ACHN (cell line): Measurements from ENCODE around the gene SLC9C1.

Source experiments
- DNase-seq: peaks from one replicate; pipeline ENCODE4 v3.0.0-alpha.2; 2015
- in situ Hi-C: cut with HindIII; loops from 2 replicates; pipeline ENCODE4 v1.10.0; 2017; ENCODE audit warnings: low sequenced_read_pairs, low pct_ligation_motif_present, low pct_unique_long_range_greater_than_20kb

The SLC9C1 gene

DNA sequence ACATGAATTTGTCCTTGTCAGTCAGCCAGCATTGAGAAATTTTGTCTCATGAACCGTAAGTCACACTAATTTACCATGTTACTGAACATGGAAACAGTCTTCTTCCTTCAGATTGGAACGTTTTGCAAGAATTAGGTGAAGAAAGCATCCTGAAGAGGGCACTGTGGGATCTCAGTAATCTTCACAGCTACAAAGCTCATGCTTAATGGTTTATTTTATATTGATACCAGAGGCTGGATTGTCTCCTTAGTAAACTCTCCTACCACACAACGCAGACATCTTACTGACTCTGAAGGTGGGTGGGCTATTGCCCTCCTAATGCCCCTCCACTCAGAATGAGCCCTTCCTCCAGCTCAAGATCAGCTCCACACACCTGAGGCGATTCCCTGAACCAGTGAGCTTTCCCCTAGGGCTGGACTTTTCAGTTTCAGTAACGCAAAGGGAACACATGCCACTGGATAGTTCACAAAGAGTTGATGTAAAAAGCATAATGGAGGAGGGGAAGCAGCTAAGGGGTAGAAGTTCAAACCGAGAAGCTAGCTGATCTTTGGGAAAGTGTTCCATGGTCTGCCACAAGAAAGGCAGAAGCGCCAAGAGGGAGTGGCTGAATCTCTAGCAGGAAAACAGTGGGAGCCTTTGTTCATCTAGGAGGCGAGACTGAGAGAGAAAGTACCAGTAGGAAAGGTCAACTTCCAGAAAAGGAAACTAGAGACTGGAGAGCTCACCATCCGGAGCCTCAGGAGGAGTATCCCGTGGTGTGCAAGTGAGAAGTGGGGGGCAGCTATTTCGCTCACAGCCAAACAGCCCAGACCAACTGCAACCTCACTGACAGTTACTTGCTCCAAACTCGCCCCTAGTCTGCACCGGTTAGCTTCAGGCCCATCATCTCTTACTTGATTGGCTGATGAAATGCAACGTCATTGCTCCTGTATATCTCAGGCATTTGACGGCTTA is at the start of gene SLC9C1:
Gene SLC9C1, minus strand, starts transcription at position 849 of the 954 bp plus-strand sequence. CDS start 7,425 bp downstream, outside the sequence.
- in situ Hi-C loops: no loop called here

DNA sequence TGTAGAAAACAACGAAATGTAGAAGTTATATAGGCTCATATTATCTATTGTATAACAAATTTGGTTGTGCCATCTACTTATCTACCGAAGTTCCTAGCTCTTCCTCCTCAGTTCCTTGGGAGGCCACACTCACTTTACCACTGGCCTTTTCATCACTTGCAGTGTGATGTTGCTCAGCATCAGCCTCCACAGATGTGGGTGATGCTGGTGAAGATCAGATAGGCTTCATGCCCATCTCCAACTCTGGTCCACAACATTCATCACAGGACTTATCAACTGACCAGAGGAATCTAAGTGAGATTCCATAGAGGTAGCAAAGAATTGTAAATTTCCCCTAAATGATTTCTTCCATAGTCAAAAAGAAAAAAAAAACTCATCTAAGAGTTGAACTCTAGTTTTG is 47.4 kb upstream of the SLC9C1 start:
- in situ Hi-C loops: no loop called here
- no peak for DNase-seq

More for the DNA sequence above, at the start of gene SLC9C1:
- DNase-seq: peak; percentile 71

GRCh38 chr3:112339609-112340008 is 45.6 kb upstream of the SLC9C1 start:
- in situ Hi-C loops: no loop called here
- DNase-seq: no peak

GRCh38 chr3:112339134-112339533 is 45.1 kb upstream of the SLC9C1 start:
- in situ Hi-C loops: no loop called here
- no peak for DNase-seq

DNA sequence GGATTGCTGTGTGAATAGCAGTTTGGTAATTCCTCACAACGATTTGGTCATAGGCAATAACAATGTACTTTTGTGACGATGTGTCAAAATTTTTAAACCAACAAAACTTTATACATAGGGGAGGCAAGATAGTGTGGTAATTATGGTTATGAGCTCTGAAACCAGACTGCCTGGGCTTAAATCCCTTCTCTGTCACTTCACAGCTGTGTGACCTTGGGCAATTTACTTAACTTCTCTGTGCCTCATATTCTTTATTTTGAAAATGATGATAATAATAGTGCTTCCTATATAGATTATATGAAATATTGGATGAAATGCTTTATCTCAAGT is 44.7 kb upstream of the SLC9C1 start:
- no peak for DNase-seq
- in situ Hi-C loops: no loop called here

GRCh38 chr3:112338021-112338726 is 44.2 kb upstream of the SLC9C1 start:
- DNase-seq: no peak
- in situ Hi-C loops: no loop called here

DNA sequence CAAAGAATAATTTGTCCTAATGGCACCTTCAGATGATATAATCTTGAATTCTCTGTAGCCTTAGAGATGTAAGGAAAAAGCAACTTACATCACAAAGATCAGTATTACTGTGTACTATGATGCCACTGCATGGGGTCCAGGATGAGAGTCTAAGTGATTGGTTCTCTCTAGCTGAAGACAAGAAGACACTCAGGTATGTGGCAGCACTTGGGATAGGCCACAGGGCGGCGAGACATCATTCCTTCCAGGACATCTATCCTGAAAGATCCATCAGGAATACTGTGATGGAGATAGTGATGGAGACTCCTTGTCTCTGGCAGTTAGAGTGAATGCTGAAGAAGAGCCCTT is 41.4 kb upstream of the SLC9C1 start:
- in situ Hi-C loops: no loop called here
- no peak for DNase-seq

DNA sequence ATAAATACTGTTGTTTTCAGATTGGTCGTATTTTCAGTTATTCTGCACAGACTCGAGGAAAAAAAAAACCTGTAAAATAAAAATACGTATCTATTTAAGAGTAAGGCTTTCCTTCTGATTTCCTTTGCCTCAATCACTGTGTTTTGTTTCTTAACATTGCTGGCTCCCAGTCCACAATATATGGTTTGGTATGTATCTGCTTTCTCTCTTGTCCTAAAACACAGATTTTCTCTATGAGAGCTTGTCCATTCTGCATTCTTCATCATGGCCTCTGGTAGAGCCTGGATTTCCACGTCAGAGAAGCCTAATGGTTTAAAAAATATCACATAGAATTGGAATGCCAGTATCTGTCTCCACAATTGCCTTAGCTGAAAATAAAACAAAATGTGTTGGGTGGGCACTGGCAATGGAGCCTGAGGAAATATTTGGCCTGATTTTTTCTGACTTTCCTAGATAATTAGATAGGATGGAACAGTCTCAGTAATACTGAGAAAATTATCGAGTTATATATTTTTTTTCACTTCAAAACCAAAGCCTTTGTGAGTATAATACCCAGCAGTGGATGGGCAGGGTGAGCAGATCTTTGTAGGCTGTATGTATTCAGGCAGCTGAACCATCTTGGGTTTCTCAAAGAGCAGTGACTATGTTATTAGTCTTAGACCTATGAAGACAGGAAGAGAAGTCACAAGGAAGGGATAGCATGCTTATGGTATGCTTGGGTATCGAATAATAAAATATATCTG is 40.8 kb upstream of the SLC9C1 start:
- in situ Hi-C loops: no loop called here
- no peak for DNase-seq

GRCh38 chr3:112333381-112334317 is 39.6 kb upstream of the SLC9C1 start:
- no peak for DNase-seq
- in situ Hi-C loops: no loop called here

DNA sequence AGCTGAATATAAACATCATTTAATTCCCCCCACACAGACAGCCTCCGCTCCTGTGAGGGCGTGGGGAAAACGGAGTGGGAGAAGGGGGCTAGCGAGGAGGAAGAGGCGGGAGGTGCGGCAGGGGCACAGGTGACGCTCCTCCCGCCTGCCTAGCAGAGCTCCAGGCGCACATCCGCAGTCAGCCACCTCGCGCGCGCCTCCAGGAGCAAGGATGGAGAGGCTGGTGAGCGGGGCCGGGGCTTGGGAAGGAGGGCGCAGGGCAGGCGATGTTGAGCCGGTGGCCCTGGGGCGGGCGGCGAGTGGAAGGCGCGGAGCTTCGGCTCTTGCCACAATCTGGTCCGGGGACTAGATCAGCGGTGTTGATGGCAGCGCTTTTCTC is 39.0 kb upstream of the SLC9C1 start, which contains the start of gene CD200:
Gene CD200, plus strand, starts transcription at position 155 of the 379 bp plus-strand sequence. Its CDS starts 57 bp downstream, at position 212.
- DNase-seq: peak; percentile 7
- in situ Hi-C loops: no loop called here

DNA sequence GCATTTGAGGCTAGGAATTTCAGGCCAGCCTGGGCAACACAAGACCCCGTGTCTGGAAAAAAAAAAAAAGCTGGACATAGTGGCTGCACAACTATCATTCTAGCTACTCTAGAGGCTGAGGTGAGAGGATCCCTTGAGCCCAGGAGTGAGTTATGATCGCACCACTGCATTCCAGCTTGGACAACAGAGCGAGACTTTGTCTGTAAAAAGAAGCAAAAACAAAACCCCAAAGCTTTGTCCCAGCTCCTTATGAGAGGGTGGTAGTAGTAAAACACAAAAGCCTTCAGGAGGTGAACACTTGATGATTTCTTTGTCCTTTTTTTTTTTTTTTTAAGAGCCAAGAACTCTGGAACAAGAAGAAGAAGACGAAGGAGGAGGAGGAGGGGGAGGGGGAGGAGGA is 37.8 kb upstream of the SLC9C1 start:
- in situ Hi-C loops: no loop called here
- DNase-seq: no peak

- peak; percentile 62 for DNase-seq
- in situ Hi-C loops: no loop called here
These were observed 33.4 kb upstream of the SLC9C1 start for GRCh38 chr3:112327371-112327951.

DNA sequence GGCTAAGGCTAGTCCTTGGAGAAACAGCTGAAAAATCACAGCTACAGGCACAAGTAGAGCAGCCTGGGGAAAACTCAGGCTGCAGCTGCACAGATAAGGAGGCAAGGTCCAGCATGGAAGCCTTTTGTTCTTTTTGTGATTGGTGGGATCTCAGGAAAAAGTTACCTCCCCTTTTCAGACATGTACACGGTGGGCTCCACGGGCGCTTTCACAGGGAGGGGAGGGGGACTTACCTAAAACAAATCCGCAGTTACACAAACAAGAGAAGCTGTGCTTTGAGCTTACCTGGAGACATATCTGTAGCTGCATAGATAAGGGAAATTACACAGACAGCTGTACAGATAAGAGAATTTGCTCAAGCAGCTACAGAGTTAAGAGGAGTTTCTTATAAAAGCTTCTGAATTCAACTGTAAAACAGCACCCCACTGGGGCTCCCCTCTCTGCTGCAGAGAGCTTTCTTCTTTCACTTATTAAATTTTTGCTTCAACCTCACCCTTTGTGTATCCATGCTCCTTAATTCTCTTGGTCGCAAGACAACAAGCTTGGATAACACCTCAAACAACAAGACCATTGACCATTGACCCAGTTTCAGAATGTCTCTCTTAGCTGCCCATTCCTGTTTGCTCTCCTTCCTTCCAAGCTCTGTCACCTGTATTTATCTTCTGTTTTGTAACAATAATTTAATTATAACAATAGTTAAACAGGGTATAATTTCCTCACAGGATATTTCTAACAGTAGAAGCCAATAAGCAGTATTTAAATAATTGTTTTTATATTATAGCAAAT is 28.0 kb upstream of the SLC9C1 start:
- no peak for DNase-seq

DNA sequence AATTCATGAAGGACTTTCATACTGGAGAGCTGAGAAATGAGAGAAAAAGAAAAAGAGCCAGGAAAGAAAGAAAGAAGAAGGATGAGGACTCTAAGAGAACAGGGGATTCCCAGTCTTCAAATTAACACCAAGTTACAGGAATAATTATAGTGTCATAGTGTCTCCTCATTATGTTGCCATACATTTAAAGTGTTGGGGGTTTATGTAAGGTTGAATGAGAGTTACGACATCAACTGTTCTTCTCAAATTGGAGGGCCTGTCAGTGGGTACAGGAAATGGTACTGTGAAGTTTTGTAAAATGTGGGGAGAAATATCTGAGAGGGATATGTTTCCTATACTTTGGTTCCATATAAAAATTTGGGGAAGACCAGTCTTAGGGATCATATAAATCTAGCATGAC is 26.7 kb upstream of the SLC9C1 start:
- DNase-seq: no peak

More for the DNA sequence above, 28.0 kb upstream of the SLC9C1 start:
- in situ Hi-C loops: no loop called here

GRCh38 chr3:112319516-112320276 is 25.7 kb upstream of the SLC9C1 start:
- in situ Hi-C loops: no loop called here
- DNase-seq: no peak

More for the DNA sequence above, 26.7 kb upstream of the SLC9C1 start:
- in situ Hi-C loops: no loop called here

DNA sequence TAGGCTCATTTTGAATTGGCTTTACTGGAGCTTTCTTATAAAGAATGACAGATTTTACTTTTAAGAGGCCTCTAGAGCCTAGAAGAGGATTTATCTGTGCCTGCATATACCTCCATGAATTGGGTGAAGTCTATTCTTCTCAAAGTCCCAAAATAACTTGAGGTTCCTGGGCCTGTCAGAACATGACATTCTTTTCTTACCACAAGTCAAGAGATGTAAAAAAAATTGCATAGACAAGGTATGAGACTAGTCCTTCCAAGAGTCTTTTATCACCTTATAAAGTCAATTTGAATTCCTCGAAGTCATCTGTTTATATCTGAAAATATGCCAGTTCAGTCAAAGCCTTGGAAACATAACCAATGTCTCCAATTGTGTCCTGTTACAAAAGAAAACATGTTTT is 21.8 kb upstream of the SLC9C1 start:
- in situ Hi-C loops: no loop called here
- DNase-seq: no peak
